ENCODE measurements around the gene MTHFS.

DNA sequence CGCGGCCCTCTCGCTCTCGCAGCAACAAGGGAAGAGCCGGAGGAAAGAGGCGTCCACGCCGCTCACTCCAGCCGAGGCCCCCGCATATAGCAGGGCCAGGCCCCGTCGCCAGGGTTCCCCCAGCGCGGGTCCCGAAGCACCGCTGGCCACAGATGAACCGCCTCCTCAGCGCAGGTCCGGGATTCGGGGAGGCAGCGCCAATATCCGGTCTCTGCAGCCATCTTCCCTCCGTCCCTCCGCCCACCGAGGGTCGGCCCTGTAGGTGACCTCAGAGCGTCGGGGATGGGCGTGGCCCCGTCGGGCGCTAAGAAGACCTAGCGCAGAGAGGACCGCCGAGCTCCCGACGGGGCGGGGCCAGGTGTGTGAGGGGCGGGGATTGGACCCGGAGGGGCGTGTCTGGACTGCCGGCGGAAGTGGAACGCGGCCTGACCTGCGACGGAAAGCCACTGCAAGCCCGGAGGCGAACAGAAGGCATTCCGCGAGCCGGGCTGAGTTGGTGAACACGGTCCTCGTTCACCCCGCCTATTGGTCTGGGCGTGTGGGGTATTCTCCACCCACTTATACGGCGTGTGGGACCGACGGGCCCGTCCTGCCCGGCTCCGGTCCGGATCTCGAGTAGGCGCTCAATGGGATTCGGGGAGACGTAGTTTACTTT lies 26.8 kb upstream of the MTHFS start:
- TF ChIP-seq CTCF (IDR thresholded peaks at IDR 0.05), result no peak
- peak in 3 of 4 donors; percentile 61 to 92 (median 66) for TF ChIP-seq POLR2A (IDR thresholded peaks at IDR 0.05)
